ENCODE data around the gene TULP1. TPM values are rescaled to one million over a fixed set of nuclear protein-coding genes. Genes with fewer than 3 reads are reported as not detected.

The TULP1 gene
- total and polyA plus RNA-seq, 4 donors = not detected

DNA sequence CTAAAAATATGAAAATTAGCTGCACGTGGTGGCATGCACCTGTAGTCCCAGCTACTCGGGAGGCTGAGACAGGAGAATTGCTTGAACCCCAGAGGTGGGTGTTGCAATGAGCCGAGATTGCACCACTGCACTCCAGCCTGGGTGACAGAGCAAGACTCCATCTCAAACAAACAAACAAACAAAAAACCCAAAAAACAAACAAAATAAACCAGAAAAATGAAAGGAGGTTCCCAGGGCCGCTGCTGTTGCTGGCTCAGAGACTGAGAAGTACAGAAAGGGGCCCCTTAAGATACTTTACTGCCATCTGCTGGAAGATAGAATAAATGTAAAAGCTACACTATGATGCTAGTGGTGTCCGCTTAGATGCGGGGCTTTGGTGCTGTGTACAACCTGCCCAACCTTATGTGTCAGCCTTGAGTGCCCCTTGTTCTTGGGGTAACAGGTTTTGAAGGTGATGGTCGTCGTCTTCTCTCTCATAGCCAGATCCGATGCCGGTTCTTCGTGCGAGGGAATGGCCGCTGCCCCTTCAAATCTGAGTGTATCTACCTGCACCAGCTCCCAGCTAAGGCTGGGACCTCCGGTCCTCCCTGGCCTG, 63.3 kb downstream of the TULP1 start:
- H3K27ac ChIP-seq (ENCODE audit: low read depth in 1 of 2, low read length in 2 of 2) = no peak overlapping the region
- DNase-seq (ENCODE audit: low spot score) = no peak
- H3K4me1 ChIP-seq (ENCODE audit: control insufficient read depth in 4 of 4, insufficient read depth in 4 of 4, low read length in 3 of 4) = peaks cover 5 to 19% (median 14%) of the 10 kb centered on the region in 4 donors
- WGBS = 28% methylated on average over 14 of the region's 14 CpGs
- no peaks in the 10 kb centered on the region for H3K36me3 ChIP-seq (ENCODE audit: control insufficient read depth in 4 of 4, insufficient read depth in 3 of 4, low read depth in 1 of 4, low read length in 3 of 4)
- no peak overlapping the region for H3K4me3 ChIP-seq (ENCODE audit: low read depth in 1 of 3, low read length in 3 of 3)
- no peak for TF ChIP-seq RXRA (IDR thresholded peaks at IDR 0.05)
- no peak for TF ChIP-seq NR2F2 (IDR thresholded peaks at IDR 0.05)
- TF ChIP-seq HNF4A (conservative IDR thresholded peaks at IDR 0.05) = peak in 1 of 2 donors; percentile 4
- TF ChIP-seq FOXA1 (IDR thresholded peaks at IDR 0.05) = no peak
- TF ChIP-seq, protein P1, sequence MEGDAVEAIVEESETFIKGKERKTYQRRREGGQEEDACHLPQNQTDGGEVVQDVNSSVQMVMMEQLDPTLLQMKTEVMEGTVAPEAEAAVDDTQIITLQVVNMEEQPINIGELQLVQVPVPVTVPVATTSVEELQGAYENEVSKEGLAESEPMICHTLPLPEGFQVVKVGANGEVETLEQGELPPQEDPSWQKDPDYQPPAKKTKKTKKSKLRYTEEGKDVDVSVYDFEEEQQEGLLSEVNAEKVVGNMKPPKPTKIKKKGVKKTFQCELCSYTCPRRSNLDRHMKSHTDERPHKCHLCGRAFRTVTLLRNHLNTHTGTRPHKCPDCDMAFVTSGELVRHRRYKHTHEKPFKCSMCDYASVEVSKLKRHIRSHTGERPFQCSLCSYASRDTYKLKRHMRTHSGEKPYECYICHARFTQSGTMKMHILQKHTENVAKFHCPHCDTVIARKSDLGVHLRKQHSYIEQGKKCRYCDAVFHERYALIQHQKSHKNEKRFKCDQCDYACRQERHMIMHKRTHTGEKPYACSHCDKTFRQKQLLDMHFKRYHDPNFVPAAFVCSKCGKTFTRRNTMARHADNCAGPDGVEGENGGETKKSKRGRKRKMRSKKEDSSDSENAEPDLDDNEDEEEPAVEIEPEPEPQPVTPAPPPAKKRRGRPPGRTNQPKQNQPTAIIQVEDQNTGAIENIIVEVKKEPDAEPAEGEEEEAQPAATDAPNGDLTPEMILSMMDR (IDR thresholded peaks at IDR 0.05; ENCODE audit: low read depth, low read length, missing input control) = peak; percentile 73
- TF ChIP-seq, protein P2, sequence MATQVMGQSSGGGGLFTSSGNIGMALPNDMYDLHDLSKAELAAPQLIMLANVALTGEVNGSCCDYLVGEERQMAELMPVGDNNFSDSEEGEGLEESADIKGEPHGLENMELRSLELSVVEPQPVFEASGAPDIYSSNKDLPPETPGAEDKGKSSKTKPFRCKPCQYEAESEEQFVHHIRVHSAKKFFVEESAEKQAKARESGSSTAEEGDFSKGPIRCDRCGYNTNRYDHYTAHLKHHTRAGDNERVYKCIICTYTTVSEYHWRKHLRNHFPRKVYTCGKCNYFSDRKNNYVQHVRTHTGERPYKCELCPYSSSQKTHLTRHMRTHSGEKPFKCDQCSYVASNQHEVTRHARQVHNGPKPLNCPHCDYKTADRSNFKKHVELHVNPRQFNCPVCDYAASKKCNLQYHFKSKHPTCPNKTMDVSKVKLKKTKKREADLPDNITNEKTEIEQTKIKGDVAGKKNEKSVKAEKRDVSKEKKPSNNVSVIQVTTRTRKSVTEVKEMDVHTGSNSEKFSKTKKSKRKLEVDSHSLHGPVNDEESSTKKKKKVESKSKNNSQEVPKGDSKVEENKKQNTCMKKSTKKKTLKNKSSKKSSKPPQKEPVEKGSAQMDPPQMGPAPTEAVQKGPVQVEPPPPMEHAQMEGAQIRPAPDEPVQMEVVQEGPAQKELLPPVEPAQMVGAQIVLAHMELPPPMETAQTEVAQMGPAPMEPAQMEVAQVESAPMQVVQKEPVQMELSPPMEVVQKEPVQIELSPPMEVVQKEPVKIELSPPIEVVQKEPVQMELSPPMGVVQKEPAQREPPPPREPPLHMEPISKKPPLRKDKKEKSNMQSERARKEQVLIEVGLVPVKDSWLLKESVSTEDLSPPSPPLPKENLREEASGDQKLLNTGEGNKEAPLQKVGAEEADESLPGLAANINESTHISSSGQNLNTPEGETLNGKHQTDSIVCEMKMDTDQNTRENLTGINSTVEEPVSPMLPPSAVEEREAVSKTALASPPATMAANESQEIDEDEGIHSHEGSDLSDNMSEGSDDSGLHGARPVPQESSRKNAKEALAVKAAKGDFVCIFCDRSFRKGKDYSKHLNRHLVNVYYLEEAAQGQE (IDR thresholded peaks at IDR 0.05) = no peak
- TF ChIP-seq RAD21 (IDR thresholded peaks at IDR 0.05) = peak; percentile 87 to 96
- H3K27me3 ChIP-seq (ENCODE audit: control insufficient read depth in 4 of 4, insufficient read depth in 4 of 4, low read length in 3 of 4) = no peaks in the 10 kb centered on the region
- H3K9ac ChIP-seq (ENCODE audit: low read depth in 1 of 2, low read length in 2 of 2) = no peak overlapping the region
- H3K9me3 ChIP-seq (ENCODE audit: control insufficient read depth in 4 of 4, low read length in 3 of 4) = no peaks in the 10 kb centered on the region

DNA sequence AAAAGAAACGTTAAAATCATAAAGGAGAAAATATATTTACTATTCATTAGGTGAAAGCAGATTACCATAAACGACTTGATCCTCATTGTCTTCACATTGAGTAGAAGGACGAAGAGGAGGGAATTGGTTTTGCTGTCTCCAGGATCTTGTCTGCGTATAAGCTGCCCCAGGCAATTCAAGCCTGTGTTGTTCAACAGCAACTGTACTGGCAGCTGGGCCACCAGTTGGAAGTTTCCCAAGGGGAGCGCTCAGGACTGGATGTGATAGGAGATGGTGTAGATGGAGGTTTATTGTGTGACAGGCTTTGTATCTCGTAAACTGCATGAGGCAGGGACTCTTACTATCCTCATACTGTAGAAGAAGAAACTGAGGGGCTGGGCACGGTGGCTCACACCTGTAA, 64.5 kb downstream of the TULP1 start:
- TF ChIP-seq, protein P2 (IDR thresholded peaks at IDR 0.05) = no peak
- TF ChIP-seq JUND (IDR thresholded peaks at IDR 0.05) (no peak), HNF4G (IDR thresholded peaks at IDR 0.05) (no peak), FOXA1 (IDR thresholded peaks at IDR 0.05) (no peak), RXRA (IDR thresholded peaks at IDR 0.05) (no peak), FOXA2 (IDR thresholded peaks at IDR 0.05) (no peak), SP1 (IDR thresholded peaks at IDR 0.05) (no peak), HNF4A (conservative IDR thresholded peaks at IDR 0.05) (no peak), GABPA (IDR thresholded peaks at IDR 0.05 in 1 of 2, conservative IDR thresholded peaks at IDR 0.05 in 1 of 2) (no peak), YY1 (IDR thresholded peaks at IDR 0.05) (no peak)
- TF ChIP-seq, protein P3, sequence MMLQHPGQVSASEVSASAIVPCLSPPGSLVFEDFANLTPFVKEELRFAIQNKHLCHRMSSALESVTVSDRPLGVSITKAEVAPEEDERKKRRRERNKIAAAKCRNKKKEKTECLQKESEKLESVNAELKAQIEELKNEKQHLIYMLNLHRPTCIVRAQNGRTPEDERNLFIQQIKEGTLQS (IDR thresholded peaks at IDR 0.05) = no peak
- TF ChIP-seq, protein P4, sequence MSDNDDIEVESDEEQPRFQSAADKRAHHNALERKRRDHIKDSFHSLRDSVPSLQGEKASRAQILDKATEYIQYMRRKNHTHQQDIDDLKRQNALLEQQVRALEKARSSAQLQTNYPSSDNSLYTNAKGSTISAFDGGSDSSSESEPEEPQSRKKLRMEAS (IDR thresholded peaks at IDR 0.05) = no peak
- TF ChIP-seq, protein P1 (IDR thresholded peaks at IDR 0.05; ENCODE audit: low read depth, low read length, missing input control) = no peak
- Histone ChIP-seq H3K36me3 (ENCODE audit: control insufficient read depth in 4 of 4, insufficient read depth in 3 of 4, low read depth in 1 of 4, low read length in 3 of 4) (no peaks in the 10 kb centered on the region), H3K4me1 (ENCODE audit: control insufficient read depth in 4 of 4, insufficient read depth in 4 of 4, low read length in 3 of 4) (peaks cover 5 to 14% (median 11%) of the 10 kb centered on the region in 4 donors), H3K9ac (ENCODE audit: low read depth in 1 of 2, low read length in 2 of 2) (no peak overlapping the region), H3K9me3 (ENCODE audit: control insufficient read depth in 4 of 4, low read length in 3 of 4) (no peaks in the 10 kb centered on the region), H3K4me3 (ENCODE audit: low read depth in 1 of 3, low read length in 3 of 3) (no peak overlapping the region), H3K27ac (ENCODE audit: low read depth in 1 of 2, low read length in 2 of 2) (no peak overlapping the region), H3K27me3 (ENCODE audit: control insufficient read depth in 4 of 4, insufficient read depth in 4 of 4, low read length in 3 of 4) (no peaks in the 10 kb centered on the region)
- 79% methylated on average over 7 of the region's 7 CpGs for WGBS
- no peak for DNase-seq (ENCODE audit: low spot score)
